ENCODE results near the gene ADCY4. TPM values are rescaled to one million over a fixed set of nuclear protein-coding genes. Genes with fewer than 3 reads are reported as not detected.

The ADCY4 gene
- total RNA-seq, 2 experiments from 2014 or later: 2.0 to 3.4 TPM

GRCh38 chr14:24317141-24317928, 17.5 kb downstream of the ADCY4 start:
- no peaks in the 10 kb centered on the region for H4K20me1 ChIP-seq (ENCODE audit: insufficient read depth, low read length)
- no TSS peak for BruUV-seq (replicated peaks)
- CTCF ChIA-PET (ENCODE audit: unreplicated experiment): no interaction called here

DNA sequence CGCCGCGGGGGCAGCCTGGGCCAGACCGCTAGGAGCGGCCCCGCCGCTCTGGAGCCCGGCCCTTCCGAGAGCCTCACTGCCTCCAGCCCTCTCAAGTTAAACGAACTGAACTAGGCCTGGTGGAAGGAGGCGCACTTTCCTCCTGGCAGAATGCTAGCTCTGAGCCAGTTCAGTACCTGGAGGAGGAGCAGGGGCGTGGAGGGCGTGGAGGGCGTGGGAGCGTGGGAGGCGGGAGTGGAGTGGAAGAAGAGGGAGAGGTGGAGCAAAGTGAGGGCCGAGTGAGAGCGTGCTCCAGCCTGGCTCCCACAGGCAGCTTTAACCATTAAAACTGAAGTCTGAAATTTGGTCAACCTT, 18.3 kb downstream of the ADCY4 start:
- no peak overlapping the region for H3K4me2 ChIP-seq (ENCODE audit: low read length)
- no TSS peak for BruUV-seq (replicated peaks)
- no peak for TF ChIP-seq EZH2phosphoT487 (IDR thresholded peaks at IDR 0.05; ENCODE audit: borderline replicate concordance, low read depth, low read length)
- TF ChIP-seq, protein P1, sequence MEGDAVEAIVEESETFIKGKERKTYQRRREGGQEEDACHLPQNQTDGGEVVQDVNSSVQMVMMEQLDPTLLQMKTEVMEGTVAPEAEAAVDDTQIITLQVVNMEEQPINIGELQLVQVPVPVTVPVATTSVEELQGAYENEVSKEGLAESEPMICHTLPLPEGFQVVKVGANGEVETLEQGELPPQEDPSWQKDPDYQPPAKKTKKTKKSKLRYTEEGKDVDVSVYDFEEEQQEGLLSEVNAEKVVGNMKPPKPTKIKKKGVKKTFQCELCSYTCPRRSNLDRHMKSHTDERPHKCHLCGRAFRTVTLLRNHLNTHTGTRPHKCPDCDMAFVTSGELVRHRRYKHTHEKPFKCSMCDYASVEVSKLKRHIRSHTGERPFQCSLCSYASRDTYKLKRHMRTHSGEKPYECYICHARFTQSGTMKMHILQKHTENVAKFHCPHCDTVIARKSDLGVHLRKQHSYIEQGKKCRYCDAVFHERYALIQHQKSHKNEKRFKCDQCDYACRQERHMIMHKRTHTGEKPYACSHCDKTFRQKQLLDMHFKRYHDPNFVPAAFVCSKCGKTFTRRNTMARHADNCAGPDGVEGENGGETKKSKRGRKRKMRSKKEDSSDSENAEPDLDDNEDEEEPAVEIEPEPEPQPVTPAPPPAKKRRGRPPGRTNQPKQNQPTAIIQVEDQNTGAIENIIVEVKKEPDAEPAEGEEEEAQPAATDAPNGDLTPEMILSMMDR (conservative IDR thresholded peaks at IDR 0.05; ENCODE audit: low read length): no peak

More at GRCh38 chr14:24317141-24317928, 17.5 kb downstream of the ADCY4 start:
- POLR2A ChIA-PET: no interaction called here
- Histone ChIP-seq H3K4me2 (ENCODE audit: low read length) (no peak overlapping the region), H2AFZ (ENCODE audit: low read length) (no peak overlapping the region), H3K4me1 (ENCODE audit: insufficient read depth, low read length, poor library complexity, severe bottlenecking) (peaks cover 18% of the 10 kb centered on the region), H3K79me2 (ENCODE audit: insufficient read depth, low read depth, low read length) (no peaks in the 10 kb centered on the region), H3K9me3 (ENCODE audit: low read length) (no peaks in the 10 kb centered on the region), H3K4me3 (ENCODE audit: low read depth, low read length, poor library complexity, severe bottlenecking) (no peak overlapping the region), H3K36me3 (ENCODE audit: insufficient read depth, low read length) (peaks cover 16% of the 10 kb centered on the region; the same call in 1 of the 2 replicates), H3K9me2 (ENCODE audit: insufficient read depth, low read length) (no peaks in the 10 kb centered on the region), H3K27ac (ENCODE audit: low read depth, low read length, poor library complexity, severe bottlenecking) (no peak overlapping the region)
- no peak for DNase-seq (ENCODE audit: low spot score)
- intact Hi-C loops (cut with micrococcal nuclease; ENCODE audit: unreplicated experiment): no loop called here
- TF ChIP-seq EZH2phosphoT487 (IDR thresholded peaks at IDR 0.05; ENCODE audit: borderline replicate concordance, low read depth, low read length): no peak
- TF ChIP-seq, protein P1 (conservative IDR thresholded peaks at IDR 0.05; ENCODE audit: low read length): no peak

More for the DNA sequence above, 18.3 kb downstream of the ADCY4 start:
- Histone ChIP-seq H3K79me2 (ENCODE audit: insufficient read depth, low read depth, low read length) (no peaks in the 10 kb centered on the region), H3K36me3 (ENCODE audit: insufficient read depth, low read length) (peaks cover 24% of the 10 kb centered on the region; the same call in 1 of the 2 replicates), H3K4me3 (ENCODE audit: low read depth, low read length, poor library complexity, severe bottlenecking) (no peak overlapping the region), H3K4me1 (ENCODE audit: insufficient read depth, low read length, poor library complexity, severe bottlenecking) (peaks cover 23% of the 10 kb centered on the region), H2AFZ (ENCODE audit: low read length) (no peak overlapping the region), H3K9me2 (ENCODE audit: insufficient read depth, low read length) (no peaks in the 10 kb centered on the region), H3K27ac (ENCODE audit: low read depth, low read length, poor library complexity, severe bottlenecking) (no peak overlapping the region), H3K9me3 (ENCODE audit: low read length) (no peaks in the 10 kb centered on the region), H4K20me1 (ENCODE audit: insufficient read depth, low read length) (no peaks in the 10 kb centered on the region)
- DNase-seq (ENCODE audit: low spot score): no peak
- POLR2A ChIA-PET: no interaction called here
- CTCF ChIA-PET (ENCODE audit: unreplicated experiment): no interaction called here
- intact Hi-C loops (cut with micrococcal nuclease; ENCODE audit: unreplicated experiment): no loop called here
